ENCODE measurements around the gene MIPEP. TPM values are rescaled to one million over a fixed set of nuclear protein-coding genes. Genes with fewer than 3 reads are reported as not detected.

MIPEP gene
- total and polyA plus RNA-seq, 10 of the 15 experiments (the other 5 are each of a cell fraction or from before 2014, with no cell fraction given): 15.6 to 56.2 (median 29.8) TPM

- TF ChIP-seq, protein P1, sequence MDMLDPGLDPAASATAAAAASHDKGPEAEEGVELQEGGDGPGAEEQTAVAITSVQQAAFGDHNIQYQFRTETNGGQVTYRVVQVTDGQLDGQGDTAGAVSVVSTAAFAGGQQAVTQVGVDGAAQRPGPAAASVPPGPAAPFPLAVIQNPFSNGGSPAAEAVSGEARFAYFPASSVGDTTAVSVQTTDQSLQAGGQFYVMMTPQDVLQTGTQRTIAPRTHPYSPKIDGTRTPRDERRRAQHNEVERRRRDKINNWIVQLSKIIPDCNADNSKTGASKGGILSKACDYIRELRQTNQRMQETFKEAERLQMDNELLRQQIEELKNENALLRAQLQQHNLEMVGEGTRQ (IDR thresholded peaks at IDR 0.05; ENCODE audit: borderline replicate concordance, low read depth, low read length): no peak
- TF ChIP-seq CEBPB (IDR thresholded peaks at IDR 0.05; ENCODE audit: borderline replicate concordance in 1 of 2, low read depth in 2 of 2, low read length in 2 of 2) (peak in 1 of 2 experiments; percentile 89; a peak in 1 of 4 replicates), TBL1XR1 (IDR thresholded peaks at IDR 0.05; ENCODE audit: low read depth, low read length) (peak; percentile 50; the same call in 1 of the 2 replicates), IKZF1 (conservative IDR thresholded peaks at IDR 0.05) (0 out of 2 replicates have a peak, but pooled peaks have one; percentile 37), ZNF687 (IDR thresholded peaks at IDR 0.05) (no peak), PML (IDR thresholded peaks at IDR 0.05; ENCODE audit: low read length) (peak; percentile 85; the same call in 1 of the 2 replicates), TCF3 (IDR thresholded peaks at IDR 0.05; ENCODE audit: borderline replicate concordance, insufficient read depth, low read depth, low read length) (peak; percentile 82; the same call in 1 of the 2 replicates), KLF5 (IDR thresholded peaks at IDR 0.05; ENCODE audit: partially characterized antibody) (no peak), RUNX3 (IDR thresholded peaks at IDR 0.05; ENCODE audit: low read length) (peak; percentile 91), ZNF24 (IDR thresholded peaks at IDR 0.05) (peak; percentile 58; the same call in 1 of the 2 replicates), RBBP5 (conservative IDR thresholded peaks at IDR 0.05) (no peak), FOXM1 (IDR thresholded peaks at IDR 0.05; ENCODE audit: low read depth, low read length) (peak; percentile 99), GATAD2B (conservative IDR thresholded peaks at IDR 0.05; ENCODE audit: low read depth) (no peak), GABPA (IDR thresholded peaks at IDR 0.05; ENCODE audit: low read depth) (peak; percentile 74), POLR2AphosphoS2 (IDR thresholded peaks at IDR 0.05; ENCODE audit: low read depth, low read length) (no peak), ZNF384 (IDR thresholded peaks at IDR 0.05; ENCODE audit: borderline replicate concordance, low read depth, low read length) (peak; percentile 73)
Measured at GRCh38 chr13:23794267-23795161, 94.7 kb downstream of the MIPEP start (continued).

Data from GM12878 (cell line).